Gastroesophageal sphincter (tissue), 4 donors: Measurements from ENCODE around the gene GRAMD1C. TPM values are rescaled to one million over a fixed set of nuclear protein-coding genes. Genes with fewer than 3 reads are reported as not detected.

Source experiments
- ATAC-seq: fragments of 150-250 bp; one replicate; pipeline ENCODE4 v1.9.1; 2016; ENCODE audit warnings: mild to moderate bottlenecking, moderate library complexity
- H3K27ac ChIP-seq, 4 donors: fragments of 200-600 bp; sonication (generic) in 3 of 4; 1 replicate in 3 of 4; 2 replicates in 1 of 4; pipeline ENCODE4 v1.5.1; 2016 to 2019
- H3K27me3 ChIP-seq: fragments of 200-600 bp; sonication (generic); one replicate; pipeline ENCODE4 v1.5.1; 2019
- H3K36me3 ChIP-seq, 2 donors: fragments of 200-600 bp; sonication (generic); one replicate each; pipeline ENCODE4 v1.5.1; 2019; ENCODE audit warnings: control low read depth in 1 of 2
- H3K4me1 ChIP-seq, 3 donors: fragments of 200-600 bp; sonication (generic); 1 replicate in 2 of 3; 2 replicates in 1 of 3; pipeline ENCODE4 v1.5.1; 2016 to 2019; ENCODE audit warnings: control low read depth in 2 of 3
- H3K4me3 ChIP-seq, 2 donors: fragments of 200-600 bp; sonication (generic); one replicate each; pipeline ENCODE4 v1.5.1; 2019; ENCODE audit warnings: mild to moderate bottlenecking in 1 of 2, moderate library complexity in 1 of 2
- H3K9me3 ChIP-seq, 3 donors: fragments of 200-600 bp; sonication (generic); one replicate each; pipeline ENCODE4 v1.5.1; 2017 to 2019; ENCODE audit warnings: control low read depth in 2 of 3
- EP300 ChIP-seq: sonication (generic); formaldehyde crosslinking; IDR thresholded peaks from one replicate; pipeline ENCODE4 v1.6.1; 2017; ENCODE audit warnings: antibody characterized with exemption, mild to moderate bottlenecking
- POLR2A ChIP-seq, 2 donors: fragments of 450-650 bp; IDR thresholded peaks; one replicate each; pipeline ENCODE4 v1.6.1; 2017; ENCODE audit warnings: antibody characterized with exemption in 2 of 2, mild to moderate bottlenecking in 2 of 2, moderate library complexity in 1 of 2
- POLR2AphosphoS5 ChIP-seq: sonication (generic); formaldehyde crosslinking; IDR thresholded peaks from one replicate; pipeline ENCODE4 v1.6.1; 2017; ENCODE audit warnings: antibody characterized with exemption
- WGBS, 2 donors: methylation state at CpG; one replicate each; pipeline ENCODE4 v1.1.5; 2018; ENCODE audit warnings: low coverage in 1 of 2; 5-methylcytosine and 5-hydroxymethylcytosine counted together
- total RNA-seq, 4 donors: library from RNA; depleted of rRNA; stranded (reverse); fragments of >200 nt; gene quantifications; one replicate each; pipeline ENCODE4 v1.1.0, GENCODE V29; 2016
- TF ChIP-seq, protein P1 (sequence below), 4 experiments: fragments of 200-600 bp in 2 of 4; fragments of 450-650 bp in 2 of 4; sonication (generic) in 1 of 4; IDR thresholded peaks; one replicate each; pipeline ENCODE4 v1.5.1; 2017 to 2019; ENCODE audit warnings: antibody characterized with exemption in 4 of 4, mild to moderate bottlenecking in 2 of 4, moderate library complexity in 2 of 4

Gene GRAMD1C
- total RNA-seq = 1 to 10 TPM in 2 of 4 donors, under 1 TPM in 1, not detected in 1; 0.54 to 3.6 (median 1.4) TPM

- peak; percentile 96 for ATAC-seq
- TF ChIP-seq, protein P1, sequence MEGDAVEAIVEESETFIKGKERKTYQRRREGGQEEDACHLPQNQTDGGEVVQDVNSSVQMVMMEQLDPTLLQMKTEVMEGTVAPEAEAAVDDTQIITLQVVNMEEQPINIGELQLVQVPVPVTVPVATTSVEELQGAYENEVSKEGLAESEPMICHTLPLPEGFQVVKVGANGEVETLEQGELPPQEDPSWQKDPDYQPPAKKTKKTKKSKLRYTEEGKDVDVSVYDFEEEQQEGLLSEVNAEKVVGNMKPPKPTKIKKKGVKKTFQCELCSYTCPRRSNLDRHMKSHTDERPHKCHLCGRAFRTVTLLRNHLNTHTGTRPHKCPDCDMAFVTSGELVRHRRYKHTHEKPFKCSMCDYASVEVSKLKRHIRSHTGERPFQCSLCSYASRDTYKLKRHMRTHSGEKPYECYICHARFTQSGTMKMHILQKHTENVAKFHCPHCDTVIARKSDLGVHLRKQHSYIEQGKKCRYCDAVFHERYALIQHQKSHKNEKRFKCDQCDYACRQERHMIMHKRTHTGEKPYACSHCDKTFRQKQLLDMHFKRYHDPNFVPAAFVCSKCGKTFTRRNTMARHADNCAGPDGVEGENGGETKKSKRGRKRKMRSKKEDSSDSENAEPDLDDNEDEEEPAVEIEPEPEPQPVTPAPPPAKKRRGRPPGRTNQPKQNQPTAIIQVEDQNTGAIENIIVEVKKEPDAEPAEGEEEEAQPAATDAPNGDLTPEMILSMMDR (IDR thresholded peaks at IDR 0.05) = peak; percentile 72 to 85 (median 84)
- TF ChIP-seq EP300 = no peak
- H3K4me1 ChIP-seq = peaks cover 0 to 7% (median 0%) of the 10 kb centered on the region in 3 donors
- WGBS, 2 donors = 0 to 7% methylated on average over 4 to 12 of the region's 48 CpGs
- no peaks in the 10 kb centered on the region for H3K27me3 ChIP-seq
- no peaks in the 10 kb centered on the region for H3K36me3 ChIP-seq
- peak within 1 kb of the TSS; percentile 45 to 52 for H3K4me3 ChIP-seq
- H3K27ac ChIP-seq = peak within 1 kb of the TSS in 2 of 4 donors; percentile 29 to 58
- H3K9me3 ChIP-seq = no peaks in the 10 kb centered on the region
Observed at GRCh38 chr3:113838631-113839209, at the start of gene GRAMD1C. Gene GRAMD1C, plus strand, starts transcription at chr3:113838788. Its CDS starts 122 bp downstream, at chr3:113838910.

DNA sequence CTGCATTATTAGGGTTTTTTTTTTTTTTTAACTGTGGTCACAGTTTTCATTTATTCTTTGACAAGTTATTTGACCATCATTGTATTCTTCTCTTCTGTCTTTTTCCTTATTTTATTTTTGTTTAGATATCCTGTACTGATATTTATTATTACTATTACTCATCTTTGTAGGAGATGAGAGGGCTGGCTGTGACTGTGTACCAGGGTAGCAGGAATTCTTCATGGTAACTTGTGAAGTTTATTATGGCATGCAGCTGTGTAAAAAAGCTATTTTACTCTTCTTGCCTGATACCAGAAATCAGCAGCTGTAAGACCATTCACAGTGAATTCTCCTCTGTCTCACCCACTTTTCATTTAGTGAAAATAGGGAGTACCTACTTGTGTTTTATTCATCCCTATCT, 47.2 kb upstream of the GRAMD1C start:
- ATAC-seq = no peak
- Histone ChIP-seq H3K36me3 (peaks cover 0 to 90% of the 10 kb centered on the region in 2 donors), H3K27ac (no peak overlapping the region), H3K4me3 (no peak overlapping the region), H3K9me3 (no peaks in the 10 kb centered on the region), H3K4me1 (no peaks in the 10 kb centered on the region), H3K27me3 (no peaks in the 10 kb centered on the region)
- TF ChIP-seq POLR2AphosphoS5 = no peak
- TF ChIP-seq EP300 = no peak
- no peak for TF ChIP-seq POLR2A (IDR thresholded peaks at IDR 0.05)
- TF ChIP-seq, protein P1 (IDR thresholded peaks at IDR 0.05) = no peak

DNA sequence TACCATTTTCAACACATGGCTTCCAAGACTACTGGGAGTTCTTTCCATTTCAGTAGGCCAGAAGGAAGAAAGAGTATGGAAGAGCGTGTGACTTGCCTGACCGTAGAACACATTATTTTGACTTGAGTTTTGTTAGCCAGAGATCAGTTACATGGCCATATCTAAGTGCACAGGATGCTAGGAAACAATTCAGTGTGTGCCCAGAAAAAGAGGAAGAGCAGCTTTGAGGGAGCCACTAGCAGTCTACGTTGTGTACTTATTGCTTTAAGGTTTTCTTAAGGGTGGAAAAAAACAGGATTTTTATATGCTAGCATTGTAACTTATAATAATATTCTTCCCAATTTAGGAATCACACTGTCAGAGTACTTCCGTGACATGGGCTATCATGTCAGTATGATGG, 44.1 kb upstream of the GRAMD1C start:
- H3K4me1 ChIP-seq = no peaks in the 10 kb centered on the region
- H3K9me3 ChIP-seq = no peaks in the 10 kb centered on the region
- TF ChIP-seq EP300 (no peak), POLR2AphosphoS5 (no peak), POLR2A (IDR thresholded peaks at IDR 0.05) (no peak)
- TF ChIP-seq, protein P1 (IDR thresholded peaks at IDR 0.05) = no peak
- no peak overlapping the region for H3K27ac ChIP-seq
- 85 to 97% methylated on average over 4 of the region's 4 CpGs for WGBS, 2 donors
- no peaks in the 10 kb centered on the region for H3K27me3 ChIP-seq
- H3K4me3 ChIP-seq = no peak overlapping the region
- peaks cover 0 to 90% of the 10 kb centered on the region in 2 donors for H3K36me3 ChIP-seq
- ATAC-seq = no peak

- H3K27ac ChIP-seq = no peak overlapping the region
- ATAC-seq = no peak
- no peaks in the 10 kb centered on the region for H3K27me3 ChIP-seq
- no peak overlapping the region for H3K4me3 ChIP-seq
- H3K9me3 ChIP-seq = no peaks in the 10 kb centered on the region
- WGBS, 2 donors = 73 to 76% methylated on average over 4 of the region's 4 CpGs
- peaks cover 0 to 90% of the 10 kb centered on the region in 2 donors for H3K36me3 ChIP-seq
- TF ChIP-seq, protein P1 (IDR thresholded peaks at IDR 0.05) = no peak
- TF ChIP-seq POLR2AphosphoS5 = no peak
- no peak for TF ChIP-seq EP300
- no peak for TF ChIP-seq POLR2A (IDR thresholded peaks at IDR 0.05)
- no peaks in the 10 kb centered on the region for H3K4me1 ChIP-seq
Observed at GRCh38 chr3:113795693-113796092, 42.9 kb upstream of the GRAMD1C start.

DNA sequence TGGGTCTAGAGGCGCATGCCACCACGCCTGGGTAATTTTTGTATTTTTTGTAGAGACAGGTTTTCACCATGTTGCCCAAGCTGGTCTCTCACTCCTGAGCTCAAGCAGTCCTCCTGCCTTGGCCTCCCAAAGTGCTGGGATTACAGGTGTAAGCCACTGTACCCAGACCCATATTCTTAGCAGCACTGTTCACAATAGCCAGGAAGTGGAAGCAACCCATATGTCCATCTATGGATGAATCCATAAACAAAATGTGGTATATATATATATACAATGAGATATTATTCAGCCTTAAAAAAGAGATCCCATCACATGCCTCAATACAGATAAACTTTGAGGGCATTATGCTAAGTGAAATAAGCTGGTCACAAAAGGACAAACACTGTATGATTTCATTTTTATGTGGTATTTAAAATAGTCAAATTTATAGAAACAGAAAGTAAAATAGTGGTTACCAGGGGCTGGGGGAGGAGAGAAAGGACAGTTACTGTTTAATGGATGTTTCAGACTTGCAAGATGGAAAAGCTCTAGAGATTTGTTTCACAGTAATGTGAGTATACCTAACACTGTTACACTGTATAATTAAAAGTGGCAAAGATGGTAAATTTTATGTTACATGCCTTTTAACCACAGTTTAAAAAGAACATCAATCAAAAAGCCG, 35.7 kb upstream of the GRAMD1C start:
- ATAC-seq = no peak
- Histone ChIP-seq H3K27ac (no peak overlapping the region), H3K9me3 (no peaks in the 10 kb centered on the region), H3K4me1 (no peaks in the 10 kb centered on the region), H3K27me3 (no peaks in the 10 kb centered on the region), H3K4me3 (no peak overlapping the region), H3K36me3 (peaks cover 0 to 99% of the 10 kb centered on the region in 2 donors)
- no peak for TF ChIP-seq POLR2A (IDR thresholded peaks at IDR 0.05)
- TF ChIP-seq EP300 = no peak
- TF ChIP-seq, protein P1 (IDR thresholded peaks at IDR 0.05) = no peak
- TF ChIP-seq POLR2AphosphoS5 = no peak
- 86 to 88% methylated on average over 1 to 3 of the region's 3 CpGs for WGBS, 2 donors
